SU-DHL-6 (cell line): Measurements from ENCODE around the gene SCYL2.

Experiments used
- H2AFZ ChIP-seq: fragments of 200-600 bp; sonication (generic); 2 replicates; pipeline ENCODE4 v1.6.1; 2014; ENCODE audit warnings: low read depth, mild to moderate bottlenecking, moderate library complexity, mixed read lengths, antibody characterized with exemption, low read length; ENCODE audit not compliant: severe bottlenecking
- H3F3A ChIP-seq: fragments of 200-600 bp; shearing (Covaris generic); 2 replicates; pipeline ENCODE4 v1.6.0; 2016; ENCODE audit warnings: antibody characterized with exemption, mild to moderate bottlenecking; ENCODE audit not compliant: insufficient read depth
- H3K27ac ChIP-seq: fragments of 200-600 bp; sonication (generic); 2 replicates; pipeline ENCODE4 v1.5.1; 2016; ENCODE audit warnings: low read depth, mild to moderate bottlenecking, low read length, moderate library complexity, mixed read lengths
- H3K27me3 ChIP-seq: fragments of 200-600 bp; sonication (generic), shearing (Covaris generic); 2 replicates; pipeline ENCODE4 v1.6.0; 2014; ENCODE audit warnings: mild to moderate bottlenecking, low read length
- H3K36me3 ChIP-seq: fragments of 200-600 bp; sonication (generic); 2 replicates; pipeline ENCODE4 v1.6.1; 2014; ENCODE audit warnings: mild to moderate bottlenecking, low read length, mixed read lengths
- H3K4me2 ChIP-seq: fragments of 300-600, 200-600 bp; shearing (Covaris generic), sonication (generic); 2 replicates; pipeline ENCODE4 v1.6.0; 2014; ENCODE audit warnings: low read length, low read depth, mild to moderate bottlenecking; ENCODE audit not compliant: poor library complexity, severe bottlenecking
- H3K4me3 ChIP-seq: fragments of 200-600 bp; sonication (generic); 2 replicates; pipeline ENCODE4 v1.5.1; 2014; ENCODE audit warnings: antibody characterized with exemption, low read length, mild to moderate bottlenecking, mixed read lengths; ENCODE audit not compliant: insufficient read depth, poor library complexity, severe bottlenecking
- H3K79me2 ChIP-seq: fragments of 200-600 bp; sonication (generic); 2 replicates; pipeline ENCODE4 v1.6.1; 2014; ENCODE audit warnings: mild to moderate bottlenecking, low read length, moderate library complexity; ENCODE audit not compliant: insufficient read depth
- H3K9ac ChIP-seq: fragments of 200-600 bp; sonication (generic); 2 replicates; pipeline ENCODE4 v1.7.0; 2014; ENCODE audit warnings: mild to moderate bottlenecking, low read length
- H3K9me2 ChIP-seq: fragments of 200-600 bp; sonication (generic); replicated peaks from 2 replicates; pipeline ENCODE4 v1.6.1; 2014; ENCODE audit warnings: low read length; ENCODE audit not compliant: insufficient read depth
- H3K9me3 ChIP-seq: fragments of 200-600 bp; sonication (generic); 2 replicates; pipeline ENCODE4 v1.6.1; 2014; ENCODE audit warnings: low read length, mixed read lengths; ENCODE audit not compliant: insufficient read depth
- H4K20me1 ChIP-seq: fragments of 200-600 bp; sonication (generic); 2 replicates; pipeline ENCODE4 v1.6.1; 2014; ENCODE audit warnings: low read depth, mild to moderate bottlenecking, antibody characterized with exemption, low read length, moderate library complexity, mixed read lengths
- EZH2phosphoT487 ChIP-seq: fragments of 200-600 bp; sonication (generic), shearing (Covaris generic); conservative IDR thresholded peaks from 2 replicates; pipeline ENCODE4 v1.6.1; 2018; ENCODE audit warnings: mild to moderate bottlenecking, antibody characterized with exemption, low read length, moderate library complexity, mixed read lengths
- TF ChIP-seq, protein P1 (sequence below): fragments of 200-600 bp; sonication (generic); IDR thresholded peaks from one replicate; pipeline ENCODE4 v1.5.1; 2017; ENCODE audit warnings: antibody characterized with exemption, mild to moderate bottlenecking, low read length, moderate library complexity; ENCODE audit not compliant: insufficient read depth, poor library complexity, severe bottlenecking

SCYL2 gene

DNA sequence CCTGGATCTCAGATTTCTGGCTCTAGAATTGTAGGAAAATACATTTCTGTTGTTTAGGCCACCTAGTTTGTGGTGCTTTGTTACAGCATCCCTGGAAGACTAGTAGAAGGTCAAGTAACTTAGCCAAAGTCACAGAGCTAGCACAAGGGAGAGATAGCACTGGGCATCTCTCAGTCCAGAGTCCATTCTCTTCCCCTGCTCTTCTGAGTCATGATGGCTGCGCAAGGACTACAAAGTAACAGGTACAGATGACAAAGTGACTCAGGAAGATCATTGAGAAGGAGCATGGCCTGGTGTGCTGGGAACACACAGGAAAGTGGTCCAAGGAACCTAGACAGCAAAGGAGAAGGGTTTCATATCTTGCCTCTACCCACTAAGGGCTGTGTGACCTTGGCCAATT is 109.2 kb downstream of the SCYL2 start:
- H3K9me3 ChIP-seq, result no peaks in the 10 kb centered on the region
- H2AFZ ChIP-seq, result no peak overlapping the region
- no peaks in the 10 kb centered on the region for H3K36me3 ChIP-seq
- H4K20me1 ChIP-seq, result no peaks in the 10 kb centered on the region
- H3K4me3 ChIP-seq, result no peak overlapping the region
- H3K27ac ChIP-seq, result no peak overlapping the region
- no peaks in the 10 kb centered on the region for H3K9me2 ChIP-seq
- no peak overlapping the region for H3K9ac ChIP-seq
- no peaks in the 10 kb centered on the region for H3K27me3 ChIP-seq
- H3K4me2 ChIP-seq, result no peak overlapping the region
- no peaks in the 10 kb centered on the region for H3F3A ChIP-seq
- H3K79me2 ChIP-seq, result no peaks in the 10 kb centered on the region
- no peak for TF ChIP-seq EZH2phosphoT487
- TF ChIP-seq, protein P1, sequence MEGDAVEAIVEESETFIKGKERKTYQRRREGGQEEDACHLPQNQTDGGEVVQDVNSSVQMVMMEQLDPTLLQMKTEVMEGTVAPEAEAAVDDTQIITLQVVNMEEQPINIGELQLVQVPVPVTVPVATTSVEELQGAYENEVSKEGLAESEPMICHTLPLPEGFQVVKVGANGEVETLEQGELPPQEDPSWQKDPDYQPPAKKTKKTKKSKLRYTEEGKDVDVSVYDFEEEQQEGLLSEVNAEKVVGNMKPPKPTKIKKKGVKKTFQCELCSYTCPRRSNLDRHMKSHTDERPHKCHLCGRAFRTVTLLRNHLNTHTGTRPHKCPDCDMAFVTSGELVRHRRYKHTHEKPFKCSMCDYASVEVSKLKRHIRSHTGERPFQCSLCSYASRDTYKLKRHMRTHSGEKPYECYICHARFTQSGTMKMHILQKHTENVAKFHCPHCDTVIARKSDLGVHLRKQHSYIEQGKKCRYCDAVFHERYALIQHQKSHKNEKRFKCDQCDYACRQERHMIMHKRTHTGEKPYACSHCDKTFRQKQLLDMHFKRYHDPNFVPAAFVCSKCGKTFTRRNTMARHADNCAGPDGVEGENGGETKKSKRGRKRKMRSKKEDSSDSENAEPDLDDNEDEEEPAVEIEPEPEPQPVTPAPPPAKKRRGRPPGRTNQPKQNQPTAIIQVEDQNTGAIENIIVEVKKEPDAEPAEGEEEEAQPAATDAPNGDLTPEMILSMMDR, result no peak

DNA sequence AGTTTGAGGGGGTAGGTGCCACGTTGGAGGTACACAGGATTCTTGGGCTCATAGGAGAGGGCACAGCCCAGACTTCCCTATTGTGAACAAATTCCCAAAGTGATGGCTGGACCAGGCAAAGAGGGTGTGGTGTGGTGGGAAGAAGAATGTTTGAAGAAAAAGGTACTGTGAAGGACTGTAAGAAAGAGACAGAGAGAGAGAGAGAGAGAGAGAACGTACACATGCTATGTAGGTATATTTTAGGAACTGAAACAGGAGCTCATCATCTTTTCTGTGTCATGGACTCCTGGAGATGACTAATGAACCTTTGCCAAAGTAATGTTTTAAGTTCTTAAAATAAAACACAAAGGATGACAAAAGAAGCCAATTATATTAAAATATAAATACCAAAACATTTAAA is 114.4 kb downstream of the SCYL2 start:
- Histone ChIP-seq H3K9me2 (no peaks in the 10 kb centered on the region), H3K4me2 (no peak overlapping the region), H4K20me1 (no peaks in the 10 kb centered on the region), H3F3A (no peaks in the 10 kb centered on the region), H3K36me3 (no peaks in the 10 kb centered on the region), H3K9ac (no peak overlapping the region), H3K27me3 (no peaks in the 10 kb centered on the region), H3K9me3 (no peaks in the 10 kb centered on the region), H3K4me3 (no peak overlapping the region), H3K27ac (no peak overlapping the region), H3K79me2 (no peaks in the 10 kb centered on the region), H2AFZ (no peak overlapping the region)
- TF ChIP-seq EZH2phosphoT487, result no peak
- TF ChIP-seq, protein P1, result no peak

DNA sequence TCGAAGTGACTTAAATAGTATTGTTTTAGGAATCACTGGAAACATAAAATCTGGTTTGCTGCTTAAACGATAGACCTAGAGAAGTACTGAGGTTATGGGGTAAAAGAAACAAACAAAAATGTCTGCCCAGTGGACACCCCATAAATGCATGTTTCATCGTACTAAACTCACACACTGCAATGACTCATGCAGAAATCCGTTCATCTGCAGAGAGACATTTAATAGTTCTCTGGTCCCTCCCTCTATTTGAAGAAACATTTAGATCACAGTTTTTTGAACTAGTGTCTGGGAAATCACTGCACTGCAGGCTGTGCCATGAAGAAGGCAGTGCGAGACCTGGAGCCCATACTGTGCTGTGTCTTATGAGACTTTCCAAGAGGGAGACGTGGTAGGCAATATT is 115.4 kb downstream of the SCYL2 start:
- TF ChIP-seq, protein P1, result no peak
- TF ChIP-seq EZH2phosphoT487, result no peak
- Histone ChIP-seq H2AFZ (no peak overlapping the region), H3K9me3 (no peaks in the 10 kb centered on the region), H3F3A (no peaks in the 10 kb centered on the region), H3K9ac (no peak overlapping the region), H3K27me3 (no peaks in the 10 kb centered on the region), H3K9me2 (no peaks in the 10 kb centered on the region), H3K27ac (no peak overlapping the region), H3K36me3 (no peaks in the 10 kb centered on the region), H3K4me3 (no peak overlapping the region), H3K79me2 (no peaks in the 10 kb centered on the region), H4K20me1 (no peaks in the 10 kb centered on the region), H3K4me2 (no peak overlapping the region)
